DMS153 treated with DMSO at 0.1 percent for 48 hours (cell line): ENCODE measurements around the gene C1orf198.
A peak's percentile ranks its signal among the peaks of the same experiment; 100 is the strongest.

ENCODE experiments used
- DNase-seq: peaks from one replicate; lab custom pipeline; 2025; ENCODE audit not compliant: unreplicated experiment; lab: John Stamatoyannopoulos, UW

C1orf198 gene

GRCh38 chr1:230892018-230892491 is 23.7 kb upstream of the C1orf198 start:
- no peak for DNase-seq

DNA sequence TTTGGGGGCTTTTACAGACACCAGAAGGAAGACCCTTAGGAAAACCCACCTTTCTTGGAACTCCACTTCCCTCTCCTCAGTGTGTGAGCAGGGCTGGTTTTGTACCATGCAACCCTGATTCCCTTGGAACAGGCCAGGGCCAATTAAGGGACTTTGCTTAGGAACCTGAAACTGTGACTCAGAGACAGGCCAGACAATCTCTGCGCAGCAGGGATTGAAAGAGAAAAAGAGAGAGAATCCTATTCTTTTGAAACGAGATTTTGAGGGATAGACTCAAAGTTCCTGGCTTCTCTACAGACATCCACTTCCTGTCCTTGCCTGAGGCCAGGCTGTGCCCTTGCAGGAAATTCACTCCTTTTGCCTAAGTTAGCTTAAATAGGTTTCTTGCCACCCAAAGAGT is 23.1 kb upstream of the C1orf198 start:
- no peak for DNase-seq

GRCh38 chr1:230884646-230885045 is 16.3 kb upstream of the C1orf198 start:
- no peak for DNase-seq

GRCh38 chr1:230883967-230884366 is 15.6 kb upstream of the C1orf198 start:
- no peak for DNase-seq

- no peak for DNase-seq
These were observed 11.5 kb upstream of the C1orf198 start for GRCh38 chr1:230879778-230880177.

- no peak for DNase-seq
These were observed 10.3 kb upstream of the C1orf198 start for GRCh38 chr1:230878591-230878990.

DNA sequence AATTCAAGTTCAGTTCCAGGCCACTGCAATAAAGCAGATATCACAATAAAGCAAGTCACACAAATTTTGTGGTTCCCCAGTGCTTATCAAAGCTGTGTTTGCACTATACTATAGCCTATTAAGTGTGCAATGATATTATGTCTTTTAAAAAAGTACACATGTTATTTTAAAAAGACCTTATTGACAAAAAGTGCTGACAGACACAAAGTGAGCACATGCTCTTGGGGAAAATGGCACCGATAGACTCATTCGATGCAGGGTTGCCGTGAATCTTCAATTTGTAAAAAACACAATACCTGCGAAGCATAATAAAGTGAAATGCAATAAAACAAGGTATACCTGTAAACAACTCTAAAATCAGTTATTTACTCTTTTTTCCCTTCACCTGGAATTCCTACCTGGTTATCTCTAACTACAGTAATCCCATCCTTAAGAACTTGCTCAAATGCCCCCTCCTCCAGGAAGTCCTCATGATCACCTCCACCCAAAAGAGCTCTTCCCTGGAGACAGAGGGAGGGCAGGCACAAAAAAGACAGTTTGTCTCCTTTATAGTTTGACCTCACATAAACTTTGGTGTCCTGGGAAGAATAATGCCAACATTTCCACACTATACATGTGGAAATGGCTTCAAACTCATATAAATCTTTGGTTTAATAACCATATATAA is 9.7 kb upstream of the C1orf198 start:
- no peak for DNase-seq

- DNase-seq = no peak
These were observed 9.0 kb upstream of the C1orf198 start for GRCh38 chr1:230877146-230877923.

DNA sequence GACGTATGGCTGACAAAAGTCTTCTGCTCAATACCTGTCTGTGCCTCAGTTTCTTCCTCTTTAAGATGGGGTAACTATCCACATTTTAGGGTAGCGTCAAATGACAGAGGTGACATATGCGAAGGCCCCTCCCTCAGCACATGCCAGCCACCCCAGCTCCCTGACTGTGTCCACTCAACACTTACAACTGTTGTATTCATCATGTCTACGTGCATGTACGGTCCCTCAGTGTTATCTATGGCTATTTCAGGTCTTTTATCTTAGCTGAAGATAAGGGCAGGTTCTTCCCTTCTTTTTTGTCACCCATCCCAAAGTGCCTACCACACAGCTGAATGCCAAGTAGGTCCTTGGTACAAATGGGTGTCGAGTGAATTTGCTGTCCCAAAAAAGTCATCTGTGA is 8.3 kb upstream of the C1orf198 start:
- no peak for DNase-seq

DNA sequence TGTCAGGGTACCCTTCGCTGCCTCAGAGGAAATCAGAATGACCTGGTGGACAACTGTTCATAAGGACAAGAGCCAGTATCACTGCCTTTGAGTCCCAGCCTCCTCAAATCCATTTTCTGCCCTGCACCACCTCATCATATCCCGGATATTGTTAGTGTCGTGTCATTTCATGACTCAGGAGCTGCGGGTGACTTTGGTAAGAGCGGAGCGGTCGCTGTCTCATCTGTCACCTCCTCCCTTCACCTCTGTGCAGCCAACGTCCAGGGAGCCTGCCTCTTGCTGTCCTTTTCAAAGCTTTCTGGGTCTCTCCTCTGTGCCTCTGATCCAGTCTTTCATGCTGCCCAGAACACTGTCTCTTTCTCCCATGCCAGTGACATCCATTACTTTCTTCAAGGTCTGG is 7.0 kb upstream of the C1orf198 start:
- no peak for DNase-seq

DNA sequence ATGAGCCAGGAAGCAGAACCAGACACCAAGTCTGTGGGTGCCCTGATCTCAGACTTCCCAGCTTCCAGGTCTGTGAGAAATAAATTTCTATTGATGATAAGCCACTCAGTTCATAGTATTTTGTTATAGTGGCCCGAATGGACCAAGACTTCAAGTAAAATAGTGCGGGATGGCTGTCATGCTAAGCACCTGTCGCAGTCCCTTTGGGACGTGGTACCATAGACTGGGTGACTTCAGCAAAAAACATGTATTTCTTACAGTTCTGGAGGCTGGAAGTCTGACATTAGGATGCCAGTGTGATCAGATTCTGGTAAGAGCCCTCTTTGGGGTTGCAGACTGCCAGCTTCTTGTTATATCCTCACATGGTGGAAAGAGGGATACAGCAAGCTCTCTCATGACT is 2.6 kb upstream of the C1orf198 start:
- DNase-seq = no peak

- DNase-seq = no peak
These were observed 1.2 kb upstream of the C1orf198 start for GRCh38 chr1:230869500-230869899.

GRCh38 chr1:230868736-230869385 is 540 bp upstream of the C1orf198 start:
- DNase-seq = peak; percentile 63

GRCh38 chr1:230867101-230867902 is 1.0 kb downstream of the C1orf198 start:
- DNase-seq = no peak

DNA sequence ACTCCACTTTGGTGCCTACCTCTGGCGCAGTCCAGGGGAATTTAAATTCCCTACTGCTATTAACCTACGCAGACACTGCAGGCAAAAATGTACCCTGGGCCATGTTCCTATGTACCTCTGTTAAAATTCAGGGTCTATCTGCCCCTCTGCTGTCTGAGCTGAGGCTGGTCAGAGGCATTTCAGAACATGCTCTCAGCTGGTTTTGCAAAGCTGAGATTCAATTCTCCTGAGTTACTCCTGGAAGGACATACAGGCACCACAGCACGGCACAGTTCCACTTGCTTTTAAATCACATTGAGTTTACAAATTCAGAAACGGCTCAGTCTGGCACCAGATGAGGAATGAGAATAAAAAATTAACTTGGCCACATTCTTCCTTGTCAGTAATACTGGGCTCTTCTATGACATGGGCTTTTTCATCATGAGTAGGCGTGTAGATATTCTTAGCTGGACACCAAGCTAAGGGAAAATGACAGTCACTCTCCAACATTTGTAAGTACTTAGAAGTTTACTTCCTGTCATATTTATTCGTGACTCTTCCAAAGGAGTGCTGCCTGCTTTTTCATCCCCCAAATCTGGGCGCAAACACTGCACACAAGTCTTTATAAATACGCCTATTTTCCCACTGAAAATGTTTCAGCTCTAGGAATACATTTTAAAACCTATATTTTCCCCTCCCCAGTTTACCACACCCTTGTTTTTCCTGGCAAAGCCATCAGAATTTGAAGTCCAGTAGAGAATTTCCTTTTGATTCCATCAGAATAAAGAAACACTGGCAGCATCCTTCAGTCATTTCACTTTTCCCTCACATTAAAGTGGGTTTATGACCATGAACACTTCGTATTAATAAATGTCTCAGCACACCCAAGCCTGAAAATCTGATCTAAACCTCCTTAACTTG is 1.9 kb downstream of the C1orf198 start:
- no peak for DNase-seq

DNA sequence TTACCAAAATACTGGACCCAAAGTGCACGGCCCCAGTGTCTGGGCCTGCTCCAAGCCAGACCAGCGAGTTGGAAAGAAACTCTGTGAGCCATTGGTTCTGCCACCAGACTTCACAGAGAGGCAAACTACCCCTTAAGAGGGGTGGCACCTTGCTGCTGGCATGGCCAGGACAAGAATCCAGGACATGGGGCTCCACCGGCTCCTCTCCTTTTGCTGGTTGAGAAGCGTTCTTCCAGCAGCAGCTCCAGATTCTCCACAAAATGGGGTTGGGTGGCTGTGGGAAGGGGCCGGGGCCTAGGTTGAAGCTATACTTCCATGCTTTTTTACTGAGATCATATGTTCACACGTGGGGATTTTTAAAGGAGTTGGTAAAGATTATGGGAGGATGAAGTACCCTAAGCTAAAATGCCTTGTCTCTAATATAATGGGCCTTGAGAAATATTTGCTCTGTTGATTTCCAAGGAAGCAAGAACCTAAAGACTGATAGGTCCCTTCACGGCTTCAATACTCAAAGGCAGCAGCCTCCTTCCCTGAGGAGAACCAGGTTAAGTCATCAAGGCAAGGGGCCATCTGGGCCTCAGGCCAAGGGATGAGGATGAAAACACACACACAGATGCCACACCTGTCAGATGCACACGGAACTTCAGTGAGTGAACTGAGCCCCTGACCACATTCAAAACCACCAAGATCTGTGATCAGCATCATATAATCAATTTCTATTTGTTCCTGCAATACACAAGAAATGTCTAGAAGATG is 3.1 kb downstream of the C1orf198 start:
- no peak for DNase-seq

- DNase-seq = no peak
These were observed 3.9 kb downstream of the C1orf198 start for GRCh38 chr1:230864441-230864840.

- no peak for DNase-seq
These were observed 4.9 kb downstream of the C1orf198 start for GRCh38 chr1:230863449-230863848.

DNA sequence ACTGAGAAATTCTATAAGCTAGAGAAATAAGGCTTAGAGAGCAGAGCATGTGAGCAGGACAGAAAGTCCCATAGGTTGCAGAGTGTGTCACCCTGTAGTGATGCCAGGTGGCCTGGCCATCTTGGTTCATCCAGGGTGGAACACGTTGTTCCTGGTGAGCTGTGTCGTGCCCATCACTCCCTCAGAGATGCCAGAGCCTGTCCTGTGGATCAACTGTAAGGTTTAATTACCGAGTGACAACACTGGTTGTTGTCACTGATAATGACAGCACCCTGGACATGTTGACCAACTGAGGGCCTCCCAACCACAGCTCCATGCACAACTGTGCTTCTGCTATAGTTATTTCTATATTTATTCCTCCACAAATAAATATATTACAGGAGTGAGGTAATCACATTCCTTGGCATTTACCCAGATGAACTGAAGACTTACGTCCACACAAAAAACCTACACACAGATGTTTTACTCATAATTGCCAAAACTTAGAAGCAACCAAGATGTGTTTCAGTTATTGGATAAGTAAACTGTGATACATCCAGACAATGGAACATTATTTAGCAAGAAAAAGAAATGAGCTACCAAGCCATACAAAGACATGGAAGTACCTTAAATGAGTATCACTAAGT is 6.2 kb downstream of the C1orf198 start:
- DNase-seq = no peak
